COLO668 (cell line): ENCODE data around the gene OGFOD3.

Experiments used
- DNase-seq: peaks from one replicate; lab custom pipeline; 2025; ENCODE audit not compliant: unreplicated experiment; lab: John Stamatoyannopoulos, UW

Gene OGFOD3

GRCh38 chr17:82408288-82408937 lies 10.0 kb downstream of the OGFOD3 start:
- no peak for DNase-seq

GRCh38 chr17:82407255-82407654 lies 11.1 kb downstream of the OGFOD3 start:
- no peak for DNase-seq

GRCh38 chr17:82406131-82406671 lies 12.2 kb downstream of the OGFOD3 start:
- no peak for DNase-seq

- DNase-seq: no peak
Observed at GRCh38 chr17:82405051-82405450, 13.3 kb downstream of the OGFOD3 start.

GRCh38 chr17:82403662-82404660 lies 14.4 kb downstream of the OGFOD3 start:
- no peak for DNase-seq

GRCh38 chr17:82402865-82403264 lies 15.5 kb downstream of the OGFOD3 start:
- DNase-seq: peak; percentile 33

GRCh38 chr17:82400830-82401229 lies 17.6 kb downstream of the OGFOD3 start:
- DNase-seq: no peak

GRCh38 chr17:82400206-82400605 lies 18.2 kb downstream of the OGFOD3 start:
- no peak for DNase-seq

- DNase-seq: peak; percentile 77
Observed at GRCh38 chr17:82399601-82400101, 18.7 kb downstream of the OGFOD3 start.

GRCh38 chr17:82399041-82399441 lies 19.3 kb downstream of the OGFOD3 start:
- no peak for DNase-seq

- DNase-seq: peak; percentile 19
Observed at GRCh38 chr17:82397449-82398335, 20.7 kb downstream of the OGFOD3 start.

- DNase-seq: no peak
Observed at GRCh38 chr17:82396601-82397435, 21.6 kb downstream of the OGFOD3 start.

- no peak for DNase-seq
Observed at GRCh38 chr17:82394278-82394677, 24.1 kb downstream of the OGFOD3 start.

GRCh38 chr17:82392941-82393340 lies 25.4 kb downstream of the OGFOD3 start:
- DNase-seq: no peak

GRCh38 chr17:82392209-82392920 lies 26.0 kb downstream of the OGFOD3 start:
- no peak for DNase-seq

GRCh38 chr17:82391496-82392066 lies 26.8 kb downstream of the OGFOD3 start:
- no peak for DNase-seq

- no peak for DNase-seq
Observed at GRCh38 chr17:82390860-82391435, 27.4 kb downstream of the OGFOD3 start.
